COLO668 (cell line): ENCODE results near the gene PLEKHS1.
"Not testable (repeated sequence)": the region's sequence is repeated elsewhere in the genome, so short reads cannot be mapped to it uniquely, and the experiment has no call there.

Experiments
- DNase-seq: peaks from one replicate; lab custom pipeline; 2025; ENCODE audit not compliant: unreplicated experiment; lab: John Stamatoyannopoulos, UW

The PLEKHS1 gene

DNA sequence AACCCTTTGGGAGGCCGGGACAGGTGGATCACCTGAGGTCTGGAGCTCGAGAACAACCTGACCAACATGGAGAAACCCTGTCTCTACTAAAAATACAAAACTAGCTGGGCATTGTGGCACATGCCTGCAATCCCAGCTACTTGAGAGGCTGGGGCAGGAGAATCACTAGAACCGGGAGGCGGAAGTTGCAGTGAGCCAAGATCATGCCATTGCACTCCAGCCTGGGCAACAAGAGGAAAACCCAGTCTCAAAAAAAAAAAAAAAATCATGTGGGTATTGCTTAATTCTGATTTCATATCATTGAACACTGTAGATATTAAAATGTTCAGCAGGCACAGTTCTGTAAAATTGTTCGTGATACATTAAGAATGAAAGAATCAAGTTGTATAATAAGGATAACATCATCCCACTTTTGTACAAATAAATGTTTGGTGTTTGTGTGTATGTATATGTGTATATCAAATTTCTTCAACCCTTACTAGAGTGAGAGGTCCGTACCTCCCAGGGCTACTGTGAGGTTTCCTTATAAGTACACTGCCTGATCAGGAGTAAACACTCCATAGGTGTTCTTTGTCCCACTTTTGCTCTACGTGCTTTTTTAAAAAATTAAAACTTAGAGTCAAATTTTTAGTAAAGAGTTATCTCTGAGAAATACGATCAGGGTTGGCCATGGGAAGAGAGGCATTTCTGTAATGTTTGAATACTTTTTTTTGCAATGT, 31.7 kb downstream of the PLEKHS1 start:
- DNase-seq, result no peak

DNA sequence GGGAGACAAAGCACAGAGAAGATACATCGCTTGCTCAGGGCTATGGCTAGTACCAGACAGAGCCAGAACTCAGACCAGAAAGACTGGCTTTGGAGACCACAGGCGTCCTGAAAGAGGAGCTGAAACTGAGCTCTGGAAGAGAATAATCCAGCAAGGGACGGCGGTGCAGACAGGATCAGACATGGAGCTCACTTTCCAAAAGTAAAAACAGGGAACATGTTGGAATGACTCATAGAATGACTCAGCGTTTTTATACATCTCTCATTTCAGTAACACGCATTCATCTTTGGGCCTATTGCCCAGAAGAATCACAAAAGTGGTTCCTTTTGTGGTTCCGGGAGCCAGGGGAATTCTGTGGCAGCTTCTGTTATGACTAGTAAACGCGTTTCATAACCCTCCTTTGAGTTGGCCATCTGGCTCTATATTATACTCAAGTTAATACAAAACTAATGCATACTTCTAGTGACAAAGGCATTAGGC, 37.2 kb downstream of the PLEKHS1 start:
- no peak for DNase-seq

DNA sequence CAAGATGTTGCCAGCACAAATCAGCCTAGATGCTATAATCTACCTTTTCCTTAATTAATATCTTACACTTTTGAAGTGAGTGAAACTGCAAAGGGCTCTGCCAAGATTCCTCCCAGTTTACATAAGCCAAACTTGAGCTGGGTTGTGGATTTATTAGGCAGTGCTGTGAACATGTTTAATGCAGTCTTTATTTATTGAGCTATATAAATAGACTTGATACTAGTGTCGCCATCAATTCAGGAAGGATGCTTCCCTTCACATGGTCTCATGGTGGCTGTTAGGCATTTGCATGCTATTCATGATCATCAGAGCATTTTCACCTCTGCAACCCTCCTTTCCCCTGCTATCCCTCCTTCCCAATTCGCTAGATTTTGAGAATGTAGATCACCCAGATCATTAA, 40.2 kb downstream of the PLEKHS1 start:
- no peak for DNase-seq

DNA sequence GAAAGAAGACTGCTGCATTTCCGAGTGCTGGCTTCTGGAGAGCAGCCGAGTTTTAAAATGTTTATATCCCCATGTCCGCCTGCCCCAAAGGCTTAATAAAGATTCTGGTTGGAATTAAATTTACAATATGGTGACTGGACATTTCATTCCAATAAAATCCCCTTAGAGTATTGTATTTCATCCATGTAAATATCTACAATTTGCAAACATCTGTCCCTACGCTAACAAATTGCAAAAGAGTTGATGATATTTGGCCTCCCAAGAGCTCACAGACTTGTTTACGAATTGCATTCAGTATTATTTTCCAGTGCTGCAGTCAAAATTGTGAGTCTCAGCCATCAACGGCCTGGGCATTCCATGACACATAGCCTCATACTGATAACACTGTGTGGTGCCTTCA, 50.1 kb downstream of the PLEKHS1 start:
- no peak for DNase-seq

DNA sequence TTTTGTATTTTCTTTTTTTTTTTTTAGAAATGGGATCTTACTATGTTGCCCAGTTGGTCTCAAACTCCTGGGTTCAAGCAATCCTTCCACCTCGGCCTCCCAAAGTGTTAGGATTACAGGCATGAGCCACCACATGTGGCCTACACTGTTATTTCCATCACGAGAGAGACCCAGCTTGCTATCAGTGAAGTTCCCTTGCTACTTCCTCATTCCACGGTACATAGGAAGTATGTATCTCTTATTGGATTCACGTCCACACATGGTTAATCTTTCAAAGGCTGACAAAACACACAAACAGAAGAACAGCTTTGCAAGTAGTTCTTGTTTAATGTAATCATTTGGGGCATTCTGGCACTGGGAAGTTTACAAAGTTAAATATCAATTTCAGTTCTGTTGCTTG, 51.5 kb downstream of the PLEKHS1 start:
- no peak for DNase-seq

DNA sequence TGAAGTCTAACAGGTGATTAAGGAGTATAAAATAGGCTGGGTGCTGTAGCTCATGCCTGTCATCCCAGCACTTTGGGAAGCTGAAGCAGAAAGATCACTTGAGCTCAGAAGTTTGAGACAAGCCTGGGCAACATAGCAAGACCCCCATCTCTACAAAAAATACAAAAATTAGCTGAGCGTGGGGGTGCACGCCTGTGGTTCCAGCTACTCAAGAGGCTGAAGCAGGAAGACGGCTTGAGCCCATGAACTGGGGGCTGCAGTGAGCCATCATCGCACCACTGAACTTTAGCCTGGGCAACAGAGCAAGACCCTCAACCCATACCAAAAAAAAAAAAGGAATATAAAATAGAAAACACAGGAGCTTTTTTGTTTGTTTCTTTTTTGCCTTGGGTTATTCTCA, 55.0 kb downstream of the PLEKHS1 start:
- no peak for DNase-seq

DNA sequence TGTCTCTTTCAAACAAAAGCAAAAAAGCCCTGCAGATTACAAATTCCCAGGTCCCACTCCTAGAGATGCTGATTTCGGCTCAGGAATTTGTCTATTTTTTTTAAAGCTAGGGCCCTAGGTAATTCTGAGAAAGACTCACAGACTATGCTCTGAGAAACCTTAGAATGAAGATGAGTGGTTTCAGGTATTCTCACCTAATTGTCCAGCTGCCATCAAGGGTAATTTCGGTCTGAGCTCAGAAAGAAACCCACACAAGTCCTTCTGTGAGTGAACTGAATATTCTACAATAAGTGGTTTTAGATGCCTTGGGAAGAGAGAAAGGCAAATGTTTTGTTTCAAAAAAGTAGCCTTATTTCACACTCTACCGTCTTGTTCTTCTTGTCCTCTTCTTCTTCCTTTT, 56.7 kb downstream of the PLEKHS1 start:
- no peak for DNase-seq

DNA sequence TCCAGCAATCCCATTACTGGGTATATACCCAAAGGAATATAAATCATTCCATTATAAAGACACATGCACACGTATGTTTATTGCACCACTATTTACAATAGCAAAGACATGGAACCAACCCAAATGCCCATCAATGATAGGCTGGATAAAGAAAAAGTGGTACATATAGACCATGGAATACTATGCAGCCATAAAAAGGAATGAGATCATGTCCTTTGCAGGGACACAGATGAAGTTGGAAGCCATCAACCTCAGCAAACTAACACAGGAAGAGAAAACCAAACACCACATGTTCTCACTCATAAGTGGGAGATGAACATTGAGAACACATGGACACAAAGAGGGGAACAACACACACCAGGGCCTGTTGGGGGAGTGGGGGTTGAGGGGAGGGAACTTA, 63.2 kb downstream of the PLEKHS1 start:
- not testable (repeated sequence) for DNase-seq

DNA sequence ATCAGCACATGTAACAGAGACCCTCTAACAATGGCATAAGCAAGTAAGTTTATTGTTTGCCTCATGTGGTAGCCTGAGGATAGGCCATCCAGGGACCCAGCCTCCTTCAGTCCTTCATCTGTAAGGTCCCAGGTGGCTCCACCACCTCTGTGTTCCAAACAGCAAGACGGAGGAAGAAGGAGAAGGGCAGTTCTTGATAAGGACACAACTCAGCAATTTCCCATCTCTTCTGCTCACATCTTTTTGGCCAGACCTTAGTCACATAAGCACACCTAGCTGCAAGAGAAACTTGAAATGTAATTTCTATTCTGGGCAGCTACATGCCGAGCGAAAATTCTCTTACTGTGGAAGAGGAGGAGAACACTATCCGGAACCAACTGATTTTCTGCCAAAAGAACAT, 68.5 kb downstream of the PLEKHS1 start:
- no peak for DNase-seq

DNA sequence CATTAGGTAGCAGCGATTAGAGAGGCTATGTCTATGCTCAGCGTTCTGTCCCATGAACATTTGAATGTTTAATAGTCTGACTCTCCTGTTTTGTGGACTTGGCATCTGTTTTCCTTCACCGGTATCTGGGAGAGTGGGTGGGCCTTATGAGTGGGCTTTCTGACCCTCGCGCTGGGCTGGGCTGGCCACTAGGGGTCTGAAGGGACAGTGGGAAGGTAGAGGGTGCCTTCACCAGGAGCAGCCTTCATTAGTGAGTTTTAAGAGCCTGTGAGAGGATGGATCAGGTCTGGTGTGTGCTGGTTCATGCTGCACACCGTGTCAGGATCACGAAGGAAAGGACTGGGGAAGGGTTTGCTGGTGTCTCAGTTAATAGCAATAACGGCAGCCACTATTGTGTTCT, 69.0 kb downstream of the PLEKHS1 start:
- peak; percentile 0 for DNase-seq

DNA sequence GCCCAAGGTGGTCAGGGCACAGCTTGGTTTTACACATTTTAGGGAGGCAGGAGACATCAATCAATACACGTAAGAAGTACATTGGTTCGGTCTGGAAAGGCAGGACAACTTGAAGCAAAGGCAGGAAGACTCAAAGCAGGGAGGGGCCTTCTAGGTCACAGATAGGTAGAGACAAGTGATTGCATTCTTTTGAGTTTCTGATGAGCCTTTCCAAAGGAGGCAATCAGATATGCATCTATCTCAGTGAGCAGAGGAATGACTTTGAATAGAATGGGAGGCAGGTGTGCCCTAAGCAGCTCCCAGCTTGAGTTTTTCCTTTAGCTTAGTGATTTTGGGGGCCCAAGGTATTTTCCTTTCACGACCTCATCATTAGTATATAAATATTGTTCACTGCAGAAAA, 69.8 kb downstream of the PLEKHS1 start:
- not testable (repeated sequence) for DNase-seq

DNA sequence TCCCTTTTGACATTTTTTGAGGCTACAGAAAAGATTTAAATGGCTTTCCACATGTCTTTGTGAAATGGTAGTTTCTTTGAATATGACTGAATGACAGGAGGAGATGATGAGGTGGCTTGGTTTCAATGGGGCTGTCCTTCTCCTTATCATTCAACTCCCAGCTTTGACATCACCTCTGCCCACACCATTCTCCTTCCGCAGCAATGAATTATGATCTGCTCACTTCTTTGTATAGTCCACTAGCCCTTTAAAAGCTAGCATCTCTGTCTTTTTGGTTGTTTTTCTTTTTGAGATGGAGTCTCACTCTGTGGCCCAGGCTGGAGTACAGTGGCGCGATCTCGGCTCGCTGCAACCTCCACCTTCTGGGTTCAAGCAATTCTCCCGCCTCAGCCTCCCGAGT, 70.7 kb downstream of the PLEKHS1 start:
- DNase-seq, result no peak

DNA sequence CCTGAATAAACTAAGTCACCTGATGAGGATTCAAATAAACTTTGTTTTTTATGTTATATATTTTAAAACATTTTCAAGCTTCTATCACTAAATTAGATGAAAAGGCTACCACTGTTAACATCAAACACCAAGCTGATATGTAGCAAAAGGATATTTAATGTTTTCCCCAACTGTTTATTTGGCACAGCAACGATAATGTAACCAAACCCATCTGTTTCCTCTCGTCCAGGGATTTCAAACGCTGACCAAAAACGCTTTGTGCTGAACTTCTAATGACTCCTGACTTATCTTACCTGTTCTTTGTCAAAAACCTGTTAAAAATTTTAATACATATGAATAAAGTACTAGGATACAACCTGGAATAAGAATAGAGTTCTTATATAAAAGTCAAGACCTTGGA, 71.9 kb downstream of the PLEKHS1 start:
- no peak for DNase-seq

DNA sequence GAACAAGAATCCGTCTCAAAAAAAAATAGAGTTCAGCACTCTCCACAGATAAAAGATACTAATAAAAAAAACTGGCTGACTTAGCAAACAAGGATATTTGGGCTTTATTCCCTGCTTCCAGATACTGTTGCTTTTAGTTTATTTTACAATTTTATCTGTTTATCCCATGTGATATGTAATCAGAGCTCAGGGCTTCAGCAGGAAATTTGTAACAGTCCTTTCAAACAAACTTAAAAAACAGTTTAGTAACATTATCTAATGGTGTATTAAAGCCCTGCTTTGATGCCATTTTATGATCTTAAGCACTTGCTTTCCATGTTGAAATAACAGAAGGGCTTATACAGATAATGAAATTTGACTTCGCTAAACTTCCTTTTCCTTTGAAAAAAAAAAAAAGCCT, 74.3 kb downstream of the PLEKHS1 start:
- no peak for DNase-seq

DNA sequence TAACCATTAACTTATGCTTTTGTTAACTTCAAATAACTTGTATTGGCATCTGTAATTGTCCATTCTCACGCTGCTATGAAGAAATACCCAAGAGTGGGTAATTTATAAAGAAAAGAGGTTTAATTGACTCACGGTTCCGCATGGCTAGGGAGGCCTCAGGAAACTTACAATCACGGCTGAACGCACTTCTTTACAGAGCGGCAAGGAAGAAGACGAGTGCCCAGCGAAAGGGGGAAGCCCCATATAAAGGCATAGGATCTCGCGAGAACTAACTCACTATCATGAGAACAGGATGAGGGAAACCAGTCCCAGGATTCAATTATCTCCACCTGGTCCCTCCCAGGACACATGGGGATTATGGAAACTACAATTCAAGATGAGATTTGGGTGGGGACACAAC, 77.1 kb downstream of the PLEKHS1 start:
- DNase-seq, result not testable (repeated sequence)
